Stimulated activated CD8-positive, alpha-beta memory T cell treated with anti-CD3 and anti-CD28 coated beads, Interleukin-2, amount 100 ng/mL, for 1 hour (primary cell): ENCODE measurements around the gene SIAH1.
"Not testable (repeated sequence)": the region's sequence is repeated elsewhere in the genome, so short reads cannot be mapped to it uniquely, and the experiment has no call there.

ENCODE experiments used
- DNase-seq, 2 donors: peaks; one replicate each; pipeline ENCODE4 v3.0.0-alpha.2; 2020; ENCODE audit warnings: low read depth in 2 of 2

SIAH1 gene

DNA sequence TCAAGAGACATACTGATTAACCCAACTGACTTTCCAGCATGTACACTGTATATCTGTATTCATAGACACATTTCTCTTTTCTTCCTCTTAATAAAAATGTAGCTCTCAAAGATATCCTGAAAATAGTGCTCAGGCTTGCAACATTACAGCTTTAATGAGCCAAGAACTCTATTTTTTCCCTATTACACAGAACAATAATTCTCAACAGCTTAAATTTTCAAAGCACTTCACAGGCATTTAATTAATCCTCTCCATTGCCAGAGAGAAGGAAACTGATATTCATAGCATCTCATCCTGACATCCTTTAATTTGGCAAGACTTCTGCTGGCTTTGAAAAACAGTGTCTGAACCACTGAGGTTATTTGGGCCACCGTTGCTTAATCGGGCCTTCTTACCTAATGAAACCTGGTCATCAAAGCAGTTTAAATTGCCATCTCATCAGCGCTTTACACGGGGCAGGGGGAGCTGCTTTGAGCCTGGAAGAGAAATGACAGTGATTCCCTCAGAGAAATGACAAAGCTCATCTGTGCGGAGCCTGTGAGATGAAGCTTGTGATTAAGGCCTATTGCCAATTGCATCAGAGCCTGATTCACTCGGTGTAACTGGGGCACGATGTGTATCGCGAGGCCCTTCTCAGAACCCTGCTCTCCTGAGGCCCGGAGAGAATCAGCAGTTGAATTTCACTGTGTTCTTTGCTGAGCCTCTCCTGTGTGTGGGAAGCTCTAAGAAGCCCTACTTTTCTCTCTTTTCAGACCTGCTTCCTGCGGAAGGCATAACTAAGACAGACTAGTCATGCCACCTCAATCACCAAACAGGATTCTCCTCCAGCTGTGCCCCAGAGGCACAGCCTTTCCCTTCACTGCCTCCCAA, 8.5 kb upstream of the SIAH1 start:
- no peak for DNase-seq

DNA sequence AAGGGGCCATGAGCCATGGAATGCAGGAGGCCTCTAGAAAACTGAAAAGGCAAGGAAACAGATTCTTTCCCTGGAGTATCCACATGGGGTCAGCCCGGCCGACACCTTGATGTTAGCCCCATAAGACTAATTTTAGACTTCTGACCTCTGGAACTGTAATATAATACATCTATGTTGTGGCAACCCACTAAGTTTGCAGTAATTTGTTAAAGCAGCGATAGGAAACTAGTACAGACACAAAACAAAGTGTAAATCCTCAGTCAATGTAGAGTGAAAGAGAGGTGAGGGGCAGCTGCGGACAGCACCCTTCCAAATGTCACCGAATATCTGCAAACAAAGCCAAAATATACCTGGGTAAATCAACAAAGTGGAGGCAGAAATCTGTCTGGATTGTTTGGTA, 7.2 kb upstream of the SIAH1 start:
- no peak for DNase-seq

DNA sequence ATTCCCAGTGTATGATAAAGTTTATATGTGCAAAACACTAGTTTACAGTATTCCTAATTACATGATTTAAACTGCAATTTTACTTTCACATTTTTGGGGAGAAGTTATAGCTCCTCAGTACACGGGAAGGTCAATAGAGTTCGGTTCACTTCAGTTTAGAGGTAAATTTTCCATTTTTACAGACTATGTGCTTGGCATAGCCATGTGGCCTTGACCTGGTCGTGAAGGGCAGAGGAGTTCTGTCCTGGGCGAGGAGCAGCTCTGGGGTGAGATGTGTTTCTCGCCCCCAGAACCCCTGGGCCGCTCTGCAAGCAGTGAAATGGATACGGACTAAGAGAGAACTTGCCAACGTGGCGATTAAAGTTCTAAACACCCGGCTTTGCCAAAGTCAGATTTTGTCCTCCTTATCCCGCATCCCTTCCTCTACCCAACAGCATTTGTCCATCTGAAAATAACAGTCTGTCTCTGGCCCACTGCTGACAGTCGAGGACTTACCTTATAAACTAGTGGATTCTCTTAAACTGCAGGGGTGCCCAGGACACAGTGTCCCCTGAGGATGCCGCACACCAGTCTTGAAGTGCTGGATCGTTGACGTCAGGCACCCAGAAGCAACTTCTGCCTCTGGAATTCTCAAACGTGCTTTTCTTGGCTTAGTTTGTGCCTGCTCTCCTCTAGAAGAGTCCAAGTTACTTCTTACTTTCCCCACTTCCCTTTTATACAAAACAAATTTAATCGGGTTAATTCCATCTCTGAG, 1.5 kb upstream of the SIAH1 start:
- DNase-seq = no peak

DNA sequence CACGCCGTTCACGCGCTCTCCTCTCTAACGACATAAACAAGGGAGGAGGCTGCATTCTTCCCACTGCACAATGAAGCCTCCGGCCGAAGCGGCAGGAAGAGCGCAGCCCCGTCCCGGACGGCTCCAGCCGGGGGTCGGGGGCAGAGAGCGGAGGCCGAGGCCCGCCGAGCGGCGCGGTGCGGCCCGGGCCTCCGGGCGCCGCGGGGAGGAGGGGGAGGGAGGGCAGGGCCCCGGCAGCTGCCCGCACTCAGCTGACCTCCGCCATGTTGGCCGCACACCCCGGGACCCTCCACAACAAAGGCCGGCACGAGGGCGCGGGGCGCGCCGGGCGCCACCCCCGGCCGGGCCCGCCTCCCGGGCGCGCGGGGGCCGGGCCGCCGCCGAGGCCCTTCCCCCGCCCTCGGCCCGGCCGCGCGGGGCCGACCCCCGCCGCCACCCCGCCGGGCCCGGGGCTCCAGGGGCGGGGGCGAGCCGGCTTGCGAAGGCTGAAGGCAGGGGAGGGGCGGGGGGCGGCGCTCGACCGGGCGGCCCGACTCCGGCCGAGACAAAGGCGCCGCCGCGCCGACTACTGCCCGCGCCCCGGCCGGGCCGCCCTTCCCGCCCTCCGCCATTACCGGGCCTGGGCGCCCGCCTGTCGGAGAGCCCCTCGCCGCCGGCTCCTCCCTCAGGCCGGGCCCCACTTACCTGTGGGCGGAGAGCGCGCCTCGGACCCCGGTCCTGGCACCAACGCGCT, 527 bp downstream of the SIAH1 start:
- no peak for DNase-seq

DNA sequence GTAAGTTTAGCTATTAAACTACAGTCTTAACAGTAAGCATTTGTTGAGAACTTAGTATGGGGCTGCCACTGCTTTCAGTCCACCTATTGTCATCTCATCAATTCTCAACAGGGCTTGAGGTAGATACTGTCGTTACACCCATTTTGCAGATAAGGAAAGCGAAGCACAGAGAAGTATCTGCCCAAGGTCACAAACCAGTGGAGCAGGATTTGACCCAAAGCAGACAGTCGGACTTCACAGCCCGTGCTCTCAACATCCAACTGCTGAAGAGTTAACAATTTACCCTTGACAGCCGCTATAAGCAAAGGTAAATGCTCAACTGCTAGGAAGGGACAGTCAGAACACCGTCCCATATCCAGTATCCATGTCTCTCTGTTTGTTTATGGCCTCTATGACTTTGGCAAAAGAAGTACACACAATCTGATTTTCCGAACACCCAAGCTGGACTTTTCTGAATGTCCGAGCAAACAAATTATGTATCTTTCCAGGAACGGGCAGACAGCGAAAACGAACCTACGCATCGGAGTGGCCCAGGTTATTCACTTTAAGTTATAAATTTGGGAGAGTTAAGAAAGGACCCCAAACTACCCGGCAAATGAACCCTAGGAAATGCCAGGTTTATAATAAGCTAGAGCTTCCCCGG, 1.2 kb downstream of the SIAH1 start:
- DNase-seq = no peak

DNA sequence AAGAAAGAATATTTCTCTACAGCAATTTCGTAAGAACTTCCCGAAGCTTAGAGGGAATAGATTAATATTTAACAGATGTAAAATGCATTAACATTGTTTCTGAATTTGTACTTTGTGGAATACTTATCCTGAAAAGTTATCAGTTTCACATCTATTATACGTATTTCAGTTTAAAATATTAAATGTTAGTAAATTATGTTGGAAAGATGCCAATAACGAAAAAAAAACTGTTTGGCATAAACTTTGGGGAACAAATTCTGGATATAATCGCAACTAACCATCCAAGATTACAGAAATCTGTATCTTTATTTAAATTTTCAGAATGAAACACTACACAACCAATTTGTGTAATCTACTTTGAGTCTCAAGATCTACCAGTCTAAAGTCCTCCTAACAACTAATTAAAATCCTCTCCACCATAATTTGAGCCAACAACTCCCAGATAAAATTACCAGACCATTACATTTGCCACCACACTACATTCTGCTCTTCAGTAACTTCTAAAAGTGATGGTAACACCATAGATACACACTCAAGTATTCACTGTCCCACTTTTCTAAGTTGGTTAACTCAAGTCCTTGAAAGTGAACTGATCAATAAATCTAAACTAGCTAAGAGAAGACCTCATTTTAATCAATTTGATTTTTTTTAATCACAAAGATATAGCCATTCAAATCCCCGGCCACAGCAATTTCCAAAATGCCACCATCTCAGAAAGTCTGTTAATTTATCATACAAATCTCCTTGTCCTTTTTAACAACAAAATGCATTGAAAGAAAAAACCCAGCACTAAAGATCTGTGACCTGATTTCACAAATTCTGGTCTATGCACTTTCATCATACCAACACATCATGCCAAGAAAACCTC, 2.0 kb downstream of the SIAH1 start:
- DNase-seq = no peak

DNA sequence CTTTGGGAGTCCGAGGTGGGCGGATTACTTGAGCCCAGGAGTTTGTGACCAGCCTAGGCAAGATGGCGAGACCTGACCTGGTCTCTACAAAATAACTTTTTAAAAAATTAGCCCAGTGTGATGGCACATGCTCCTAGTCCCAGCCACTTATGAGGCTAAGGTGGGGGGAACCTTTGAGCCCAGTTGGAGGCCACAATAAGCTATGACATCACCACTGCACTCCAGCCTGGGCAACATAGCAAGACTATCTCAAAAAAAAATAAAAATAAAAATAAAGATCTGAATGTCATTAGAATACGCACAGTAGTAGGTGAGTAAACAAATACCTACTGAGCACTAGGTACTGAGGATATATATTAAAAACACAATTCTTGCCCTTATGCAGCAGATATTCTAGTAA, 3.1 kb downstream of the SIAH1 start:
- DNase-seq = no peak

DNA sequence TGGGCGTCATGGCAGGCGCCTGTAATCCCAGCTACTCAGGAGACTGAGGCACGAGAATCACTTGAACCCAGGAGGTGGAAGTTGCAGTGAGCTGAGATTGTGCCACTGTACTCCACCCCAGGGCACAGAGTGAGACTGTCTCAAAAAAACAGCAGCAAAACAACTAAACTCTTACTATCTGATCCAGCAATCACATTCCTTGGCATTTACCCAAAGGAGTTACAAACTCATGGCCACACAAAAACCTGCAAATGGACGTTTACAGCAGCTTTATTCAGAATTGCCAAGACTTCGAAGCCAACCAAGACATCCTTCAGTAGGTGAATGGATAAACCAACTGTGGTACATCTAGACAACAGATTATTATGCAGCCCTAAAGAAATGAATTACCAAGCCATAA, 4.0 kb downstream of the SIAH1 start:
- DNase-seq = no peak

DNA sequence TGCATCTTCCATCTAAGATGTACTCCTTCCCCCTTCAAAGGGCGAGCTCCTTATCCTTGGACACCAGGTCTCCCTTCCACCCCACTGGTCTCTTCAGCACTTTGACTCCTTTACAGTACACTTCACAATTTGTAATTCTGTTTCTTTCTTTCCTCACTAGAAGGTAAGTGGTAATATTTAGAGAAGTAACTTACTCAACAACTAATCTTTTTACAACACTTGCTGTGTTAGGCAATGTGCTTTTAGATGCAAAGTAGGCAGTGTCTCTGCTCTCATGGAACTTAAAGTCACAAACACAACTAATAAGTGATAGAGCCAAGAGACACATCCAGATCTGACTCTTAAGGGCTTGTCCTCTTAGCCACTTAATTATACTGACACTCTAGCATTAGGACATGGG, 6.4 kb downstream of the SIAH1 start:
- no peak for DNase-seq

DNA sequence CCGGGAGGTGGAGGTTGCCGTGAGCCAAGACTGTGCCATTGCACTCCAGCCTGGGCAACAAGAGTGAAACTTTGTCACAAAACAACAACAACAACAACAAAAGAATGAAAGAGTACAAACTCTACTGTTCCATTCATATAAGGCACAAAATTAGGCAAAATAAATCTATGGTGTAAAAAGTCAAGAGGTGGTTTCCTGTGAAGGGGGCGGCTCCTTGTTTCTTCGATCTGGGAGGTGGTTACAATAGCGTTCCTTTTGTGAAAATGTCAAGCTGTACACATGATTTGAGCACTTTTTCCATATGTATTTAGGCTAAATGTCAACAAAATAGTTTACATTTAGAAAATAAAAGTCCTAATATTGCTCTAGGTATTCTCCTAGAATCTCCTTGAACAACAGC, 6.9 kb downstream of the SIAH1 start:
- DNase-seq = no peak

DNA sequence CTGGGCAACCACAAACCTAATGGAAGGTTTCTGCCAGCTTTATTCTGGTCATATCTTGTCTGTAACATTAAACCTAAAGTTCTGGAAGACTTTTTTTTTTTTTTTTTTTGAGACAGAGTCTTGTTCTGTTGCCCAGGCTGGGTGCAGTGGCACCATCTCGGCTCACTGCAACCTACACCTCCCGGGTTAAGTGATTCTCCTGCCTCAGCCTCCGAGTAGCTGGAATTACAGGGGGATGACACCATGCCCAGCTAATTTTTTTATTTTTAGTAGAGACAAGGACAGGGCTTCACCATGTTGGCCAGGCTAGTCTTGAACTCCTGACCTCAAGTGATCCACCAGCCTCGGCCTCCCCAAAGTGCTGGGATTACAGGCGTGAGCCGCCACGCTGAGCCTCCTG, 7.9 kb downstream of the SIAH1 start:
- DNase-seq = not testable (repeated sequence)

DNA sequence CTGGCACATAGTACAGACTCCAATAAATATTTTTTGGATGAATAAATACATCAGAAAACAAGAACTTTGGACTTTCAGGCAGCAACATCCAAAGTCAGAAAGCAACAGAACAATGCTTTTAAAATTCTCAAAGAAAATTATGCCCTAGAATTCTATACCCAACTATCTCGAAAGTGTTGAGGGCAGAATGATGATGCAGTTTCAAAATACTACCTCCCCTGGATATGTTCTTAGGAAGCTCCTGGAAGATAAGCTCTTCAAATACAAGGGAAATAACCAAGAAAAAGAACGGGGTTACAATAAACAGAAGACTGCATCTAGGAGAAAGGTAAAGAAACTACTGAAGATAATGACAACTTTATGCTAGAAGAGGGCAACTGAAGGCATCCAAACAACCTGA, 11.0 kb downstream of the SIAH1 start:
- no peak for DNase-seq

DNA sequence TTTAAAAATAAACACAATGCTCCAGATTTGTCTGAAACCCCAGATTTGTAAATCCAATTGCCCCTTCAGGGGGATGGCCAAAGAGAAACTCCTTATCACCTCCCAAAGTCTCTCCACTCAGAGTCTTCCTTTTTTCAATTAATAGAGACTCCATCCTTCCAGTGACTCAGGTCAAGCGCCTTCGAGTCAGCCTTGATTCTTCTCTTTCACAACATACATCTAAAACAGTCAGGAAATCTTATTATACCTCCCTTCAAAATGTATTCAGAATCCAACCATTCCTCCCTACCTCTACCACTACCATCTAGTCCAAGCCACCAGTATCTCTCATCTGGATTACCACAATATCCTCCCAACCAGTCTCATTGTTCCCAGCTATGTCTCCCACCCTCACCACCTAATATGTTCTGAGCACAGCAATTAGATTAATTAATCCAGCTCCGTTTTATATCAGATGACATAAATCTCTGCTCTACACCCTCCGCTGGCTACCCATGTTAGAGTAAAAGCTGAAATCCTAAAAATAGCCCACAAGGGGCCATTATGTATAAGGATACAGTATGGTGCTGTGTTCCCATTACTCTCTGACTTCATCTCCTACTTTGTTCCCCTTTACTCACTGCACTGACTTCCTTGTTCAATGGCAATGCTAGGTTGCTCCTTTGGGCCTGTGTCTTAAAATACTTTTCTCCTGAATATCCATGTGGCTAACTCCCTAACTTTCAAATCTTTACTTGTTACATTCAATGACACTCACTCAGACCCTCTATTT, 11.8 kb downstream of the SIAH1 start:
- no peak for DNase-seq

DNA sequence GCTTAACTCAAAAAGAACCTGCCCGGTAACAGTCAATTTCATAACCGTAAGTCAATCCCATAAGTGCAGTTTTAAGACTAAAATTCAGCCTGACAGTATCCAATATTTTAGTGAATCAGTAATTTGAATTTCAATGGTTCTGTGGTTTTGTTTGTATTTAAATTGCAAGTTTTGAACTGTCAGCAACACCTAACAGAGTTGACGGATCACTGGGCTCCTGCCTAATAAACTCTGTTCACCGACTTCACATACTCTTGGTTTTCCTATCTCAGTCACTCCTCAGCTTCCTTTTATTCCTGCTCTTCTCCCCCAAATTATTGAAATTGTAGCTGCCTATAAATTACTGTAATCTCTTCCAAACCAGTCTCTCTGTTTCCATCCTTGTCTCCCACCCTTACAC, 12.5 kb downstream of the SIAH1 start:
- DNase-seq = no peak

DNA sequence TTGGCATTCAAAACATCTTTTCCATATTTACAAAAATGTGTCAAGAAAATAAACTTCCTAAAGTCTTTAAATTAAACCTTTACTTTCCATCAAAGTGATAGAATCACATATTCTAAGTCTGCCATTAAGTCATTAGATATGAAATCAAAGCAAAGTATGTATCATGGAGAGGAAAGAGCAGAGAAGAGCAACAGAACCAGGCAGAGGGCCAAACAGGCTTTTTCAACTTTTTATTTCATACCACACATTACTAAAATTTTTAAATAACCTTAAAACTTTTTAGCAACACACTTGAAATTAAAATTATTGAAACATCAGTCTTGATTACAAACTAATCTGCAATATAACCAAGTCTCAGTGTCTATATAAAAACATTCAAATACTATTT, 13.8 kb downstream of the SIAH1 start:
- no peak for DNase-seq

DNA sequence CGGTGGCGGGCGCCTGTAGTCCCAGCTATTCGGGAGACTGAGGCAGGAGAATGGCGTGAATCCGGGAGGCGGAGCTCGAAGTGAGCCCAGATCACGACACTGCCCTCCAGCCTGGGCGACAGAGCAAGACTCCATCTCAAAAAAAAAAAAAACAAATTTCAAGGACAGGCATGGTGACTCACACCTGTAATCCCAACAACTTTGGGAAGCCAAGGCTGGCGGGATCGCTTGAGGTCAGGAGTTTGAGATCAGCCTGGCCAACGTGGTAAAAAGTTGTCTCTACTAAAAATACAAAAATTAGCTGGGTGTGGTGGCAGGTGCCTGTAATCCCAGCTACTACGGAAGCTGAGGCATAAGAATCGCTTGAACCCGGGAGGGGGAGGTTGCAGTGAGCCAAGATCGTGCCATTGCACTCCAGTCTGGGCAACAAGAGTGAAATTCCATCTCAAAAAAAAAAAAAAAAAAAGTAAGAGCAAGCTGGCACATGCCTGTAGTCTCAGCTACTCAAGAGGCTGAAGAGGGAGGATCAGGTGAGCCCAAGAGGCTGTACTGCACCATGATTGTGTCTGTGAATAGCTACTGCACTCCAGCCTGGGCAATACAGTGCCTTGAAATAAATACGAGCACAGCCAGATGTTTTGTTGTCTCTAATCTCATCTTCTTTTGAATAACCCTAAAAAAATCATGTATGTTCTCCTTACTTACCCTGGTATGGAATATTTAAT, 14.4 kb downstream of the SIAH1 start:
- not testable (repeated sequence) for DNase-seq

DNA sequence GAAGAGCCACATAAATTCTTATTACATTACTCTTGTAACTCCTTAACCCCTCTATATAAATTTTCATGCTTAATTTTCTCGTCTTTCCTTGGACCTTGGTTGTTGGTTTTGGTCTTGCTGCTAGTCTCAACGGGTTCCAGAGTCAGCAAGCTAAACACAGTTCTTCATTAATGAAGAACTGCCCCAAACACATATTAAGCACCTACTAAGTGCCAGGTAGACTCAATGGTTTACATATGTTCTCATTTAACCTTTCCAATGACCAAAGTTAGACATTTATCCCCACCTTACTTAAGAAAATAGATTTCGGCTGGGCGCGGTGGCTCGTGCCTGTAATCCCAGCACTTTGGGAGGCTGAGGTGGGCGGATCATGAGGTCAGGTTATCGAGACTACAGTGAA, 15.0 kb downstream of the SIAH1 start:
- no peak for DNase-seq

DNA sequence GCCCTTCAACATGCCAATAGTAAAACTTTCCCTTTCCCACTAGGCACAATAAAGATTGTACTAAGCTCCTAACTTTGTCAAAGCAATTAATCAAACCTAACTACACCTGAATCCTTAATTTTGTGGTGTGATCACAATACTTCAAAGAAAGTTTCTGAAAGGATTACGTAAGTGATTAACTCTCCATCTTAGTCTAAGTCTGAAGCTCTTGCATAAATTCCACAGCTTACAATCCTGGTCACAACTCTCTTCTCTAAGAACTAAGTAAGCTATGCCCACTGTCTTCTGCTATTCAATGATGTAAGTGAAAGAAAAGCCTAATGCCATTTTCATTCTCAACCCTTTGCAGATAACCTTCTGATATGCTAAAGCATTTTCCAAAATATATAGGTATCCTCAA, 15.4 kb downstream of the SIAH1 start:
- no peak for DNase-seq

DNA sequence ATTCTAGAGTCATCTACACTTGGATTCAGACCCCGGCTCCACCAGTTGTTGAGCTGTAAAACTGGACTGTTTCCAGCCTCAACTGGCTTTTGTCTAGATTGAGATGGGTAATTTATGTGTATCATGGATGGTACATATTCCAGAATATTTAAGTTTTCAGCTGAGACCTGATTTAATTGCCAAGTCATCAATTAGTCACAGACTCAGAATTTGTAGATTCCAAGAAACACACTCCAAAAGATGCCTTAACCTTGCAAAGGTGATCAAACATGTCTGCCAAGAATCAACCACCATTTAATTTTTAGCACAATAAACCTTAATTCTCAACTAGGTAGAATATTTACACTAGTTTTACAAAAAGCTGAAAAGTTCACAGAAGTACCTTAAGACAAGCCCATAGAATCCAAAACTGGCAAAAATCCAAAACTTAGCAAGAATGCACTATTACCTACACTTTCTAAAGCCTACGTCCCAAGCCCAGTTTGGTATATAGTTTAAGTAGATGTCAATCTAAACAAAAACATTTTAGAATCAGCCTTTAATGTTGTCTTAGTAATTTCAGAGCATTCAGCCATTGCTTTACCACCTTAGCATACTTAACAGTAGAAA, 17.7 kb downstream of the SIAH1 start:
- no peak for DNase-seq
